Activated CD4-positive, alpha-beta T cell treated with anti-CD3 and anti-CD28 coated beads, Interleukin-2, amount 50 U/mL, for 48 hours (primary cell): ENCODE measurements around the gene RNF5.
"Not testable (repeated sequence)": the region's sequence is repeated elsewhere in the genome, so short reads cannot be mapped to it uniquely, and the experiment has no call there.

Experiments used
- DNase-seq, 2 experiments: peaks; one replicate each; pipeline ENCODE4 v3.0.0-alpha.2; 2020

Gene RNF5

DNA sequence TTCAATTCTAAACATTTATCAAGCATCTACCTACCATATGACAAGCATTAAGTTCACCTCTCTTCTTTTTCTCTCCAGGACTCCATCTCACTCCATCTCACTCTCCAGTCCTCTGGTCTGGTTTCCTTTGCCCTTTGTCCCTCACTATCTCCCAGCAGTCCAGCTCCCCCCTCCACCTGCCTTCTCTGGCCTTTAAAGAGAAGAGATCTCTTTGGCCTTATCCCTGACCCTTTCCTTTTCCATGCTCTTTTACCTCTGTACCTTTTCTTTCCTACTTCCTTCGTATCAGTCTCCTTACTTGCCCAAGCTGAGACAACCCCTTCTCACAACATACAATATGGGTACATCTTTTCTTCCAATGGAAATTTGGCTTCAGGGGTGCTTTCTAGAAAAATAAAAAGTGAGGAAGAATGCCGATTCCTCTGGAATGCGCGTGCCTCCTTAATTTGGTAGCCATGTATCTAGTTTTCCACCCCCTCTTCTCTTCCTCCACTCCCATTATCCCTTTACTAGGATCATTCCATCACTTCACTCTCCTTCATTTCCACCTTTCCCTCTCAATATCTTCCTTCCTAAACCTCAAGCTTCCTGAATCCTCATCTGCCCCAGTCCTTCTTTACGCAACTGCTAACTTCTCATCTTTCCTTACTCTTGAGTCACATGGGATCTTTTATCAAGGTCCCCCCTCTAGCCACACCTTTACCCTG lies 1.6 kb upstream of the RNF5 start:
- DNase-seq = no peak

DNA sequence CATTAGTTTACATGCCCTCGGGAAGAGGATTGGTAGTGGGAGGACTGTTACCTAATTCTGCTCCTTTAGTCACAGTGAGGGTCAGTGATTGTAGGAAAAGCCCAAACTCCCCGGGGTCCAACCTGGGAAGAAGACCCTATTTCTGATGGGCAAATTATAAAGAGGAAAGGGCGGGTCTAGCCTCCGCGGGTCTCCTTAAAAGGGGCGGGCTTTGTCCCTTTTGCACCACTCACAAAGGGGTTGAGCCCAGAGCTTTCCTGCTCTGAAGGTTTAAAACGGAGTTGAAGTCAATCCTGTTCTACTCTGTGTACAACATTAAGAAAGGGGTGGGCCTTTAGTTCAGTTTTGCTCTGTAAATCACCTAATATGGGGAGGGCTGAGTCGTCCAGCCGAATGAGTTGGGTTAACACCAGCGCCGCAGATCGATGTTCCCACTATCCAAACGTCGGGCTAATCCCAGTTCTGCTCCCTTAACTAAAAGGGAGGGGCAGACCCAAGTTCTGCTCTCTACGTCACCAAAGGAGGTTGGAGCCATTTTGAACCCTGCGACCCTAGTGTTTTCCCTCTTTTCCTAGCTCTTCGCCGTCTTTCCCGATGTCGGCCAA lies 920 bp upstream of the RNF5 start:
- peak in 1 of 2 experiments; percentile 54 for DNase-seq

DNA sequence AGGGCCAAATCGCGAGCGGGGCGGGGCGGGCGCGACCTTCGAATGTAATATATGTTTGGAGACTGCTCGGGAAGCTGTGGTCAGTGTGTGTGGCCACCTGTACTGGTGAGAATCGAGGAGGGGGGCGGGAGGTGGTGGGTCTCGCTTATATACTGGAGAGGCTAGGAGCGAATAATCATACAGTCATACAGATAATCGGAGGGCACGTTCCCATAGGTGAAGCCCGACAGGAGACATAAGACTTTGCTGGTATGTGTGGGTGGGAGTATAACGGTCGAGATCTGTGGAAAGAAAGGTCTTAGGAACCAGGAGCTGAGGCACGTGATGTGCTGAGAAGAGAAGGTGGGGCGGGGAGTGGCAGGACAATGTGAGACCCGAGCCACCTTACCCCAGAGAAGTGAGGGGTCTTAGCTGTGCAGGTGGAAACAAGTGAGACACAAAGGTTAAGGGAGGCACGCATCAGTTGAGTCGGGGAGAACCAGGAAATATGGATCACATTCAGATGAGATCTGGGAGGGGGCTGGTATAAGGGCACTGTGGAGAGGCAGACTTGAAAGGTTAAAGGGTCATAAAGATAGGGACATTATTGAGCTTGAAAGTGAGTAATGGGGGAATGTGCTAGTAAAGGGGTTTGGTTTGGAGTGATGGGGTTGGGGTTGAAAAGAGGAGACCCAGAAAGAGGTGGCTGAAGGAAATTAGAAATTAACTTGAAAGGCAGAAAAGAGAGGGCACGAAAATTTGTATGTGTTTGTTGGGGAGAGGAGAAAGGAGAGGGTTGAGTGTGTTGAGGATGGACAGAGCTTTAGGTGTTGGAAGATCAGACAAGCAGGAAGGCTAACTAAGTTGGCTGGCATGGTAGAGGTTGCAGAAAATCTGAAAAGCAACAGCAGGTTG lies 589 bp downstream of the RNF5 start:
- DNase-seq = no peak

DNA sequence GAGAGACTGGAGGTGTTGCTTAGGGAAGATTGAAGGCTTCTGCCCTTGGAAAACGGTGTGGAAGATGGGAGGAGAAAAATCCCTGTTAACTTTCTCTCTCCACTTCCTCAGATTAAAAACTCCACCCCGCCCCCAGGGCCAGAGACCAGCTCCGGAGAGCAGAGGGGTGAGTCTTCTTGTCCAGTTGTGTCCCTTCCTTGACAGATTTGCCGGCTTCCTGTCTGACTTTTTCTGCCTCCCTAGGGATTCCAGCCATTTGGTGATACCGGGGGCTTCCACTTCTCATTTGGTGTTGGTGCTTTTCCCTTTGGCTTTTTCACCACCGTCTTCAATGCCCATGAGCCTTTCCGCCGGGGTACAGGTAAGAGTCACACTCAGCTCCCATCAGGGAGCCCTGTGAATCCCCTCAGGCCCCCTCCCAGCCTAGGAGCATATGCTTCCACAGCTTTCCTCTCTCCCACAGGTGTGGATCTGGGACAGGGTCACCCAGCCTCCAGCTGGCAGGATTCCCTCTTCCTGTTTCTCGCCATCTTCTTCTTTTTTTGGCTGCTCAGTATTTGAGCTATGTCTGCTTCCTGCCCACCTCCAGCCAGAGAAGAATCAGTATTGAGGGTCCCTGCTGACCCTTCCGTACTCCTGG lies 1.7 kb downstream of the RNF5 start:
- DNase-seq = no peak

DNA sequence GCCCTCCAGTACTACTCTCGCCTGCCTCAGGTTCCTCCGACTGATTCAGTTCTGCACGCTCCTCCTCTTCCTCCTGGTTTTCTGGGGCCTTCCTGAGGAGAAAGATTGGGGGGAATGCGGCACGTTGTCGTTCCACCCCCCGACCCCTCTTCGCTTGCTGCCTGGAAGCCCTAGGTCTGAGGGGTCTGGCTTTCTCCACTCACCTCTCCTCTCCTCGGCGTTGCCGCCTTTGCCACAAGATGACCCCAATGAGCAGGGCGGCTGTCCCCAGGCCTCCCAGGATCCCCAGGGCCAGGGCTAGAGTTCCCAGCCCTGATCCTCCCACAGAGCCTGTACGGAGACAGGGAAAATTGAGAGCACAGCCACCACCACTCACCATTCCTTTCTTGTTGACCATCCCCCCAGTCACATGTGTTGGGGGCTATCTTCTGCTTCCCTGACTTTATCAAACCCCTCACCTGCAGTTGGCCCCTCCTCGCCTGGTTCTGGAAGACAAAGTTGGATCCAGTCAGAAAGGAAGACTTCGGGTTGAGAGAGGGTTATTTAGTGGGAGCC lies 3.0 kb downstream of the RNF5 start:
- DNase-seq = no peak

DNA sequence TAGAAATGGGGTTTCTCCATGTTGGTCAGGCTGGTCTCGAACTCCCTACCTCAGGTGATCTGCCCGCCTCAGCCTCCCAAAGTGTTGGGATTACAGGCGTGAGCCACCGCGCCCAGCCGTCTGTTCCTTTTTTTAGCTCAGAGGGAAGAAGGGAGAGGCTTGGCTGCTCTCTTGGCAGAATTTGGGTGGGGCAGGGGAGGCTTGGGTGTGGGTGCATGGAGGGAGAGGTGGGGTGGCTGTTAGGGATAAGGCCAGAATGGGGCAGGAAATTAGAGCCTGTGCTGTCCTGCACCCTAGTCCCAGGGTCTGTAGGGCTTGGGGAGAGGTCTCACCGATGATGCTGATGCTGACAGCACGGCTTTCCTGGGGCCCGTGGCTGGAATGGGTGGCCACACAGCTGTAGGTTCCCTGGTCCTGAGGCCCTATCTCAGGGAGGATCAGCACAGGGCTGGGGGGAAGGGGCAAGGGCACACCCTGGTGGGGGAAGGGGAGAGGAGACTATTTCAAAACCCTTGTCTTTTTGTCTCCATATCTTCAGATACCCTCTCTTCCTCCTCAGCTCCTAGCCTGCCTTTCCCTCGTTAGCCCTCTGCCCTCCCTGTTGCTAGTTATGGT lies 3.8 kb downstream of the RNF5 start:
- DNase-seq = no peak

DNA sequence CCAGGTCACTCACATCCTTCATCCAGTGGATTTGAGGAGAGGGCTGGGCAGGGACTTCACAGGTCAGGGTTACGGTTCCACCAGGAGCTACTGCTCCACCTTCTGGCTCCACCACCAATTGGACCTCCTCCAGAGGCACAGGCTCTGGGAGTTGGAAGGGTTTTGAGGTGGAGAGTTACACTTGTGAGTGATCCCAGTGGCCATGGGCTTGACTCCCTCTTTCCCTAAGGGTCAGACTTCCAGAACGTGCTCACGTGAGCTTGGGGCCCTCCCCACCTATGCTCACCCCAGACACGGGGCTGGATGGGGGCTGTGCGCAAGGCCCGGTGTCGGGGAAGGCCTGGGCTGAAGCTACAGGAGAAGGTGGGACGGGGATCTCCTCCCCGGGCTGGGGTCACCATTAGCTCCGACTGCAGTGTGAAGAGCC lies 4.4 kb downstream of the RNF5 start:
- DNase-seq = no peak

DNA sequence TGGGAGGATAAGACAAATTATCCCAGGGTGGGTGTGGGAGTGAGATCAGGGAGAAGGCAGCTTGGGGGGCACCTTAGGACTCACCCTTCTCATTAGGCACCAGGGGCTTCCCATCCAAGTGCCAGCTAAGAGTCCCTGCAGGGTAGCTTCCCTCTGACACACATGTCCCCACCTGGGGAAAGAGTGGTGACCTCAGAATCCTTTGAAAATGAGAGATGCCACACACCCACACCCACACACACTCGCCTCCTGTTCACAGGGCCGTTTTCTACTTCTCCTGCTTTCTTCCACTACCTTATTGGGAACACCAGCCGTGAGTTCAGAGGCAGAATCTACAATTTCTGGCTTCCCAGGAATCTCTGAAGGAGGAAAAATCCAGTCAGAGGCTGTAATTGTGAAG lies 4.8 kb downstream of the RNF5 start:
- DNase-seq = no peak

DNA sequence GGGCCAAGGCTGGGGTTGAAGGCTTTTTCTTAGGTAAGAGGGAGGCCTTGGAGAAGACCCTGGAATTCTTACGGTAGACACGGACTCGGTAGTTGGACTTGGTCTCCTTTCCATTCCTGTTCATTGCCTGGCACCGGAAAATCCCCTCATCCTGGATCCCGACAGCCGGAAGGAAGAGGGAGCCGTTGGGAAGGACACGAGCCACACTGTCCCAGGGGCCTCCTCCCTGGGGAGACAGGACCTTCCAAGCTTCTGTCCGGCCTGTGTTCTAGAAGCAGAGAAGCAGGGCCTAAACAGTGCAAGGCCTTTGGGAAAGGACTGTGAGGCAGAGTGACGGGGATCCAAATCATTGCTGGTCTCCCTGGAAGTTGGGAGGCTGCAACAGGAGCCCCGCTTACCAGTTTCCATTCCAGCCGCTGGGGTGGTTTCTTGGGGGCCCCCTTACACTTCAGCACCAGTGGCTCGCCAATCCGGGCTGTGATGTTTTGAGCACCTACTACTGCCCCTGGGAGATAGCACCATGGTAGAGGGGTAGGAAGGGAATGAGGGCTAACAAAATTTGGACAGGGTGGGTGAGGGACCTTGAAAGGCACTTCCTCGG lies 5.4 kb downstream of the RNF5 start:
- no peak for DNase-seq

DNA sequence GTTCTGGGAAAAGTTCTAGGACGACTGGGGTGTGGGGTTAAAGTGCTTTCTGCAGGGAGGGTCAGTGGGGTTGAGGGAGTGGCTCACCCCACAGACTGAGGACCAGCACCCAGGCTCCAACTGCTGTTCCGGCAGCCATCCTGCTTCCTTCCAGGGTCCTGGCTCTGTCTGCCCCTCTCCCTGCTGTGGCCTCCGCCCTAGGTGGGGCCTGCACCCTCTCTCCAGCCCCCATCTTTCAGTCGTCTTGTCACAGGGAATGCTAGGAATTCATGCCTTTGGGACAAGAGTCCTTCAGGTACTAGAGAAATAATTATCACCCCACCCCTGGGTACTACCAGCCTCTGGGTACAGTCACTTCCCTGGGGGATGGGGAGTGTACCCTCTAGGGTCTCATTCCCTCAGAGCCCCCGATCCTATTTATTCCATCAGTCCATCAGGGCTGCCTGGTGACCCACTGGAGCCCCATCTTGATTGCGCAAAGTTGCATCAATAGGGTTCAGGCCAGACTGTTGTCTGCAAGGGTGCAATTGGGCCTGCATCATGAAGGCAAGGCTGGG lies 6.0 kb downstream of the RNF5 start, which contains the start of gene AGER:
Gene AGER (minus strand): TSS at position 170 of the 557 bp plus-strand sequence. CDS start 31 bp downstream, at position 139.
- no peak for DNase-seq

DNA sequence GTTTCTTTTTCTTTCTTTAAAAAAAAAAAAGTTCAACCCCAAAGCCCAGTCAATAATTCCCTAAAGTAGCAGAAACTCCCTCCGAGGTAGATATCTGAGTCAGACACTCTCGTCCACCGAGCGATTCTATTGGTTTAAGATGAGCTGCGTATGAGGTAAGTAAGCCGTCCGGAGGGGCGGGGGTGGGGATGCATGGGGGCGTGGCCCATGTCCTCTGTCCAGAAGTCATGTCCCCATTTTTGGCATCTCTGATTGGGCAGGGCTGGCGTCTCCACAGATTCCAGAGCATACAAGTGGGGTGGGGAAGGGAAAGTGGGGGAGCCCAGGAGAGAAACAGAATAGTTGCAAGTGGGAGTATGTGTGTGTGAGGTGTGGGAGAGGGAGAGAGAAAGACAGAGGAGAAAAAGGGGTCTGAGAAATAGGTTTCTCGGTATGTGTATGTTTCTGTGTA lies 7.5 kb downstream of the RNF5 start:
- DNase-seq = peak; percentile 72 to 78

DNA sequence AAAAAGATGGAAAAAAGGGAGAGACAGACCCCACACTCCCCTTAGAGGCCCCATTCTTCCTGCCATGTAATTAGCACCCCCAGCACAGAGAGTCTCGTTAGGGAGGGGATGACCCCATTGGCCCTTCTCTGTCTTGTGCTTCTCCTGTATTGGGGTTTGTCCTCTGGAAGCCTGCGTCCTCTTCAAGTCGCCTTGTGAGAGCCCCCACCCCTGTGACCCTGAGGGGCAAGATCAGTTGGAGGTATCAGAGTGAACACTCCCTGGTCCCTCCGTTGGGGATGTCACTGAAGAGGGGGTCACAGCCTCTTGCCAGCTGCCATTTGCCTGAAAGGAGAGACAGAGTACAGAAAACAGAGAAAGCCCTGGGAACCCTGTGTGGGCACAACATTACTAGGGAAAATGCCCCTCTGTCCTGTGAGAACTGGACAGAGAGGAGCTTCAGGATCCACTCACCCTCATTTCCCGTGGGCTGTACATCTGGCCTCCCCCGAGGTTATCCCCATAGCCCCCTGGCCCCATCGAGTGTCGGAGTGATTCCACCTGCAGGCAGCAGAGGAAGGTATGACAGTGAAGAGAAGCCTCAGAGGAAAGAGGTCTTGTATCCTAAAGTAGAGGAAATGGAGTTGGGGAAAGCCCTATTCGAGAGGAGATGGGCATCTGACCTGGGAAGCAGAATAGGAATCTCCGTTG lies 8.1 kb downstream of the RNF5 start:
- not testable (repeated sequence) for DNase-seq

DNA sequence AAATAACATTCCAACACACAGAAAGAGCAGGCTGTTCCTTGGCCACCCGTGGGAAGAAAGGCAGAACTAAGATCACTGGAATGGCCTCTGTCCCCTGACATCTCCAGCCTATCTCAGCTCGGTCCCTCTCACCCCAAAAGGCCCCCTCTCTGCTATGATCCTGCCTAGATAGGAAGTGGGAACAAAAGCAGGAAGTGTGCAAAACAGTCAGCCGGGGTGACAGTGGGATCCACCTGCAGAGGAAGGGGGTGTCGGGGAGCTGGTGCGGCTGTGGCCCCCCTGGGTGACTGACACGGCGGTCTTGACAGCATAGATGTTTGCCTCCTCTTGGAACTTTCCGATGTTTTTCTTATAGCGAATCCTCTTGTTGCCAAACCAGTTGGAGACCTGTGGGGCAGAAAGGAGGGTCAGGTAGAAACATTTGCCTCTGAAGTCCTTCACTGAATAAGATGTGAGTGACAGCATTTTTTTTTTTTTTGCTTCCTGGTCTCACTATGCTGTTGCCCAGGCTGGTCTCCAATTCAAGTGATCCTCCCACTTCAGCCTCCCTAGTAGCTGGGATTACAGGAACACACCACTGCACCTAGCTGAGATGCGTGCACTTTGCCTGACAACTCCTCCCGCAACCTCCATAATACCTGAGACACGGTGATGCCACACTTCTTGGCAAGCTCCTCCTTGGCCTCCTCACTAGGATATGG lies 9.0 kb downstream of the RNF5 start:
- DNase-seq = no peak

DNA sequence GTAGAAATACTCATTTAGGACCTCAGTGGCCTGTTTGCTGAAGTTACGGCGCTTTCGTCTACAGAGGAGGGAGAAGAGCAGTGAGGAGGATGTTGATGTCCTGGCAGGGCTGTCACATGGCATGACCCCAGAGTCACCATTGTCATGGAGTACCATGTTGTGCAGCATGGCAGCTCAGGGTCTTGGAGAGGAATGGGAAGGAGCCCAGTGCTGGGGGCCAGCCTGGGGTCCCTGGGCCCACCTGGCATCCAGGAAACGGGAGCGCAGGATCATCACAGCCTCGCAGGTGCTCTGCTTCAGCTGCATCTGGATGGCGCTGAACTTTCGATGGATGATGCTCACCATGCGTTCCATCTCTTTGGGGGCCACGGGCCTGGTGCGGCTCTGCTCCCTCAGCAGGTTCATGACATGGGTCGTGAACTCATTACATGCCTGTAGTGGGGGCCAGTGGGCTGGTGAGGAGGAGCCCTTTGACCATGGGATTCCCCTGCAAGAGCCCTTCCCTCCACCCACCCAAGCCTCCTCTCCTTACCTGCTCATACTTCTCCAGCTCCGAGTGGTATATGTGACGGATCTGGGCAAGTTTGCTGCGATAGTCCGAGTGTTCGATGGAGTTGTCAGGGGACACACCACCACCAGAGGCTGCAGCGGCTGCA lies 9.6 kb downstream of the RNF5 start:
- not testable (repeated sequence) for DNase-seq

DNA sequence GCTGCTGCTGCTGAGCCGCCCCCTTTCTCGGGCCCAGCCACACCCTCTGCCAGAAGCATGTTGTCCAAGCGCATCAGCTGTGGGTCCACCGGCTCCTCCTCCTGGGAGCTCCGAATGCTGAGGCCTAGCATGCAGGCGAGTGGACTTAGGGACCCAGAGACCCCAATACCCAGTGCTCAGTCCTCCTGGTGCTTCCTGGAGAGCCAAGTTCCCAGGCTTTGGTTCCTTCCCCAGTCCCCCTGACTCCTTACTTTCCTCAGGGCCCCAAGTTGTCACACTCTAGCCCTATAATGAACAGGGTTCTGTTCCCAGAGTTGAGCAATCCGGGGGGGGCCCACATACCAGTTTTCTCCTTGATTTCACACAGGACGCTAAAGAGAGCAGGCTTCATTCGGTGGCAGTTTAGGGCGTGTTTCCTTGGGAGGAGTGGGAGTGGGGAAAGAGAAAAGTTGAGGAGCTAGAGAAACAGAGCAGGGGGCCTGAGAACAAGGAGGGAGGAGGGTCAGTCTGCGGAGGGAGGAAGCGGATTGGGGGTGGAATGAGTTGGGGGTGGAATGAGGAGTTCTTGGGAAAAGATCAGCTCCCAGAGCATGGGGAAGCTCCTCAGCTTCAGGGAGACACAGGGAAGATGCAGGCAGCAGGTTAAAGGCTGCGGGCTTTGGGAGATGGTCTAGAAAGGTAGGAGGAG lies 10.3 kb downstream of the RNF5 start:
- DNase-seq = no peak

DNA sequence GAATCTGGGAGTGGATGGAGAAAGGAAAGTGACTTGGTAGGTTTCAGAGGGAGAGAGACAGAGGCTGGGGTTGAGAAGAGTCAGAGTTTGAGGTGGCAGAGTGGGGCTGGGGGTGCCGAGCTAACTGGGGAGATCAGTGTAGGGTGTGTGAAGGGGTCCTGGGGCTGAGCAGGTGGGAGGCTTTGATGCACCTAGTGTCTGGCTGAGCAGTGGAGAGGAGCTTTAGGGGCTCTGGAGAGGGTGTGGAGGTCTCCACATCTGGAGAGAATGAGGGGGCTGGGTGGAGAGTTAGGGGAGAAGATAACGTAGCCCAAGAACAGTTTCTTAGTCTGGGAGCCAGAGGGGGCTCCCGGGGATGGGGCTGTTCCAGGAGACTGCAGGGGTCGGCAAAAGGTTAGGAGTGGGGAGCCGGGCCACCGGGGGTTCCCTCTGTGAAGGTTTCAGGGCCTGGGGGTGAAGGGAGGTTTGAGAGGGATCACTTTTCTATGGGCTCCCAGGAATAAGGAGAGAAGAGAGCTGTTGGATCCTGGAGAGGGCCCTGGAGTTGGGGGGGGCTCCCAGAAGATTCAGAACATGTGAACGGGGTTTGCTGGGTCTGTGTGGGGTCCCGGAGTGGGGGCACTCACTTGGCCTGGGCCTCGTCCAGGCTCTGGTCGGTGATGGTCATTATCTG lies 11.0 kb downstream of the RNF5 start:
- DNase-seq = no peak

DNA sequence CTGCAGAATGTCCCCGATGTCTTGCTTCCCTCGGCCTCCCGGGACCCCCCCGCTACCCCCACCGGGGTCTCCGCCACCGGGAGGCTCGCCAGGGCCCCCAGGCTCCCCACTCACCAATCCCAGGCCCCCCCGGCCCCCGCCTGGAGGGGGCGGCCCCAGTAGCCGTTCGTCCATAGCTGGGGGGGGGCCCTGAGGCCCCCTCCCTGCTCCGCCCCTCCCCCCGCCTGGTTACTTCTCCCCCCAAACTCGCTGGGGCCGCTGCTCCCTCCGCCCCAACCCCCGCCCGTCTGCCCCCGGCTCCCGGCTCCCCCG lies 11.5 kb downstream of the RNF5 start:
- DNase-seq = no peak

DNA sequence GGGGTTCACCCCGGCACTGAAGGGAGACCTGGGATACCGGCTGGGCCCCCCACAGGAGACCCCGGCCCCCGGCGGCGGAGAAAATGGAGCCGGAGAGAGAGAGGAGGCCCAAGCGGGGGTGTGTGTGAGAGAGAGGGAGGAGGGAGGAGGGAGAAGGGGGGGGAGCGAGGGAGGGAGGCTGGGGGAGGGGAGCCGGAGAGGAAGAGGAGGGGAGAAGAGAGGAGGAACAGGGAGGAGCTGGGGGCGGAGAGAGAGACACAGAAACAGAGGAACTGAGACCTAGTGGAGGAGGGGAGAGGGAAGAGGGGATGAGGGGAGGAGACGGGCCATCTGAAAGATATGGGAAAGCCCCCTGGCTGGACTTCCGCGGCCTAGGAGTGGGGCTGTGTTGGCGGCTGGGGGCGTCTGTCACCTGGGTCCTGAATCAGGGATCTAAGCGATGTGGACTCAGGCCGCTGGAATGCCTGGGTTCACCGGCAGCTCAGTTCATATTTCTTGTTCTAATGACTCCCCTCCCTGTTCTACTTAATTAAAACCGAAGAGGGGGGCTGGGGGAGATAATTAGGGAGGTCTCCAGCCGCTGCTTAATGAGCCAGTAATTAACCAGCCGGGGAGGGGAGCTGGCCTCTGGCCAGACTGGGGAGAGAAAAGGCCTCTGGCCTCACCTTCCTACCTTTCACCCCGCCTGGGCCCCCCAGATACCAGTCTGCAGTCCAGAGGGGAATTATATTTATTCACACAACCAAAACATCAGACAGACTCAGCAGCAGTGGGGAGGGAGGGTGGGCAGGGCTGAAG lies 12.0 kb downstream of the RNF5 start, which contains the start of gene PBX2:
Gene PBX2 (minus strand): TSS at position 149 of the 798 bp plus-strand sequence. CDS start 287 bp downstream, outside the sequence.
- peak; percentile 90 to 92 for DNase-seq
